Lower leg skin (tissue), 4 donors: Measurements from ENCODE around the gene LINGO4. TPM values are rescaled to one million over a fixed set of nuclear protein-coding genes. Genes with fewer than 3 reads are reported as not detected.
A peak's percentile ranks its signal among the peaks of the same experiment; 100 is the strongest.

Experiments used
- DNase-seq, 2 donors: peaks; one replicate each; pipeline ENCODE4 v3.0.0-alpha.2; 2019; ENCODE audit warnings: low spot score in 2 of 2
- H3K4me3 ChIP-seq: fragments of 200-600 bp; sonication (generic); 2 replicates; pipeline ENCODE4 v1.5.1; 2017; ENCODE audit warnings: mild to moderate bottlenecking, low read depth; ENCODE audit not compliant: poor library complexity, severe bottlenecking
- CTCF ChIP-seq, 3 donors: fragments of 450-650 bp; IDR thresholded peaks; one replicate each; pipeline ENCODE4 v1.5.1; 2016; ENCODE audit warnings: antibody characterized with exemption in 3 of 3, mild to moderate bottlenecking in 3 of 3, moderate library complexity in 2 of 3
- POLR2A ChIP-seq, 2 donors: fragments of 450-650 bp; IDR thresholded peaks; one replicate each; pipeline ENCODE4 v1.6.1; 2016 to 2017; ENCODE audit warnings: antibody characterized with exemption in 2 of 2, mild to moderate bottlenecking in 1 of 2, moderate library complexity in 1 of 2
- WGBS, 2 donors: methylation state at CpG; one replicate each; pipeline ENCODE4 v1.1.5; 2018; 5-methylcytosine and 5-hydroxymethylcytosine counted together
- intact Hi-C: fragments of 100-400 bp; cut with DNase I; formaldehyde crosslinking; loops from one replicate; pipeline ENCODE4 v1.15.0; 2023; ENCODE audit warnings: low total_unique reads
- total RNA-seq, 4 donors: library from RNA; depleted of rRNA; stranded (reverse); fragments of >200 nt; gene quantifications; one replicate each; pipeline ENCODE4 v1.1.0, GENCODE V29; 2016

LINGO4 gene
- total RNA-seq, 4 donors from 2014 or later = 0.17 to 0.36 (median 0.34) TPM; not detected in 1

DNA sequence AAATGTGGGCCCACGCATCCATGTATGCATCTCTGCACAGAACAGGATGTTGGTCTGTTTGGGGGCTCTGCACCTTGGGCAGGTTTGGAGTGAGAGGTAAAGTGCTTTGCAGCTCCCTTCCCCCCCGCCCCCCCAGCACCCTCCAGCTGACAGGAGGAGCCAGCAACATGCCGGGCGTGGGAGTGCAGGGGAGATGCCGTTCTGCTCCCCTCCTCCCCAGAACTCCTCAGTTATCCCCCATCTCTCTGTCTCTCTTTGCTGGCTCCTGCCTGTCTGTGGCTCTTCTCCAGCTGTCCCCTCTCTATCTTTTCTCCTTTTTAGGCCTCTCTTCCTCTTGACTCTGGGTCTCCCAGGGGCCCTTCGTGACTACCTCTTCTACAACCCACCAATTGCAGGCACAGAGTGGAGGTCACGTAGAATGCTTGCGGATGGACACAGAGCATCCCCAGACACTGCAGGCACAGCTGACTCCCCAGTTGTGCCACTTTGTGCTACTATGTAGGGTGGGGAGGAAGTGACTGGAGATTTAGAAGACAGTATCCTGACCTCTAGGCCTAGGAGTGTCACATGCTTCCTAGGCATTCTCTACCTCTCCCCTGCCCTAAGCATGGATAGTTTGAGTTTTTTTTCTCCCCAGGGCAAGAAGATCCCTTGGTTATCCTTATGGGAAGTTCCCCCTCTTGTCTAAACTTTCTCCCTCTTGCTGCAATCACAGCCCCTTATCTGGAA lies 28.1 kb upstream of the LINGO4 start:
- intact Hi-C loops = loop anchor here (10.0 kb wide), 1 partner anchor 299 kb away; no protein-coding TSS in a partner anchor
- DNase-seq = no peak
- H3K4me3 ChIP-seq = no peak overlapping the region
- TF ChIP-seq POLR2A (IDR thresholded peaks at IDR 0.05) = no peak
- TF ChIP-seq CTCF (IDR thresholded peaks at IDR 0.05) = no peak
- 73 to 82% methylated on average over 8 of the region's 8 CpGs for WGBS, 2 donors

DNA sequence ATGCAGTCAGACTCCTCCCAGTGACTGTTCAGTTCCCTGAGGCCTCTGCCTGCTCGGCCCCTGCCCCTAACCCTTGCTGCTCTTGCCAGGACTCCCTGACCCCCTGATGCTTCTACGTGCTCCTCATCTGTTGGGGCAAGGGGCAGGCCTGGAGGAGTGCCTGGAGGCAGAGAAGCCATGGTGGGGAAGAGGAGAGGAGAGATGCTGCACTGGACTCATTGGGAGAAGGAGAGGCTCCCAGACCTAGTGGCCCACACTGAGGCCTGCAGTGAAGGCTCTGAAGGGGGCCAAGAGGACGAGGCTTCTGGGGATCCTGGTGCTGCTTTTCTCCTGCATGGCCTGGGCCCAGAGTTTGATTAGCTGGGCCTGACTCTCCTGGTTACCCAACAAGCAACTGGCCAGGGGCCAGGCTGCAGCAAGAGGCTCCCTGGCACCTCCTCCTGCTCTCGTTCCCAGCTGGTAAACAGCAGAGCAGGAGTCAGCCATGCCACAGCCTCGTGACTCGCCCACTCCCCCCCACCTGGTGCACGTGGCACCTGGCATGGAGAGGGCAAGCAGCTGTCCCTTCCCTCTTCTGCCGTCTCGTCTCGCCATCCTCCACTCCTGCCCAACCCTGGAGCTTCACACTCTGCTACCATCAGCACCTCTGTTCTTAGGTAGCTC lies 27.2 kb upstream of the LINGO4 start:
- peak; percentile 73 to 94 for DNase-seq
- no peak for TF ChIP-seq POLR2A (IDR thresholded peaks at IDR 0.05)
- no peak for TF ChIP-seq CTCF (IDR thresholded peaks at IDR 0.05)
- no peak overlapping the region for H3K4me3 ChIP-seq
- intact Hi-C loops = loop anchor here (10.0 kb wide), 1 partner anchor 298 kb away; no protein-coding TSS in a partner anchor
- WGBS, 2 donors = 32 to 36% methylated on average over 10 of the region's 10 CpGs

DNA sequence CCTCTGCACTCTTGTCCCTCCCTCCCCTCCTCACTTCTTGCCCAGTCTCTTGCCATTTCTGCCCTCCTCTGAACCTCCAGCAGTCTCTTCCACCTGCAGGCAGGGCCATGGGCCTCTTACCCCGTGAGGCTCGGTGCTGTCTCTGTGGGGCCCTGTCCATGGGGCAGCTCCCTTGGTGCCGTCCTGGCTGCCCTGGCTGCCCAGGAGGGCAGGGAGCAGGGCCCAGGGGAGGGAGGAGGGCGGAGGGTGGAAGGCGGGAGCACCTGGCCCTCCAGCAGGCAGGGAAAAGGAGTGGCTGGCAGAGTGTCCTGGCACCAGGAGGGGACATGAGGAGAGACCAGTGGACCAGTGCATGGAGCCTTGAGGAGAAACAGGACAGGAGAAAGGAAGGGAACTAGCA lies 26.4 kb upstream of the LINGO4 start, which contains the start of gene RORC:
TSS of gene RORC (minus strand) at position 198 of the 400 bp plus-strand sequence. CDS start at position 160, 38 bp downstream.
- TF ChIP-seq POLR2A (IDR thresholded peaks at IDR 0.05) = no peak
- TF ChIP-seq CTCF (IDR thresholded peaks at IDR 0.05) = no peak
- DNase-seq = no peak
- peak within 1 kb of the TSS; percentile 22 for H3K4me3 ChIP-seq
- 47 to 48% methylated on average over 5 of the region's 5 CpGs for WGBS, 2 donors
- intact Hi-C loops = loop anchor here (10.0 kb wide), 1 partner anchor 297 kb away; no protein-coding TSS in a partner anchor

GRCh38 chr1:151831256-151831591 lies 26.0 kb upstream of the LINGO4 start:
- intact Hi-C loops = loop anchor here (10.0 kb wide), 1 partner anchor 296 kb away; no protein-coding TSS in a partner anchor
- TF ChIP-seq CTCF (IDR thresholded peaks at IDR 0.05) = no peak
- TF ChIP-seq POLR2A (IDR thresholded peaks at IDR 0.05) = no peak
- H3K4me3 ChIP-seq = peak overlapping the region; percentile 22
- 36 to 57% methylated on average over 4 of the region's 4 CpGs for WGBS, 2 donors
- no peak for DNase-seq

- intact Hi-C loops = loop anchor here (10.0 kb wide), 1 partner anchor 295 kb away; no protein-coding TSS in a partner anchor
- no peak for DNase-seq
- TF ChIP-seq CTCF (IDR thresholded peaks at IDR 0.05) (no peak), POLR2A (IDR thresholded peaks at IDR 0.05) (no peak)
- WGBS, 2 donors = 59 to 61% methylated on average over 6 of the region's 6 CpGs
- H3K4me3 ChIP-seq = no peak overlapping the region
Measured at GRCh38 chr1:151830055-151830454, 24.8 kb upstream of the LINGO4 start.
